ENCODE data around the gene KCNK7.

DNA sequence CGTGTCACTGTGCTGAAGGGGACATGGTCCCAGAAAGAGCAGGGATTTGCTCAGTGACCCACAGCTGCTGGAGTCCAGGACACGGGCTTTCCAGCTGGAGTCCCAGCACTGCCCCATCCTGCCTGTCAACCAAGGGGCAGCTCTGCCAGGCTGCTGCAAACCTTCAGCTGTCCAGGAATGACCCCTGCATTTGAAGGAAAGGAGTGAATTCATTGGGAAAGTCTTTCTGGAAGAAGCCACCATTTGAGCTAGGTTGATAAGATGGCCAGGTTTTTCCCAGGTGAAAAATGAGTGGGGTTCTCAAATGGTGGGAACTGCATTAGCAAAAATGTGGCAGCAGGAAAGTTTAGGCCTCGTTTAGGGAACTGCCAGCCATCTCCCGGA, 9.4 kb downstream of the KCNK7 start:
- TF ChIP-seq, protein P1, sequence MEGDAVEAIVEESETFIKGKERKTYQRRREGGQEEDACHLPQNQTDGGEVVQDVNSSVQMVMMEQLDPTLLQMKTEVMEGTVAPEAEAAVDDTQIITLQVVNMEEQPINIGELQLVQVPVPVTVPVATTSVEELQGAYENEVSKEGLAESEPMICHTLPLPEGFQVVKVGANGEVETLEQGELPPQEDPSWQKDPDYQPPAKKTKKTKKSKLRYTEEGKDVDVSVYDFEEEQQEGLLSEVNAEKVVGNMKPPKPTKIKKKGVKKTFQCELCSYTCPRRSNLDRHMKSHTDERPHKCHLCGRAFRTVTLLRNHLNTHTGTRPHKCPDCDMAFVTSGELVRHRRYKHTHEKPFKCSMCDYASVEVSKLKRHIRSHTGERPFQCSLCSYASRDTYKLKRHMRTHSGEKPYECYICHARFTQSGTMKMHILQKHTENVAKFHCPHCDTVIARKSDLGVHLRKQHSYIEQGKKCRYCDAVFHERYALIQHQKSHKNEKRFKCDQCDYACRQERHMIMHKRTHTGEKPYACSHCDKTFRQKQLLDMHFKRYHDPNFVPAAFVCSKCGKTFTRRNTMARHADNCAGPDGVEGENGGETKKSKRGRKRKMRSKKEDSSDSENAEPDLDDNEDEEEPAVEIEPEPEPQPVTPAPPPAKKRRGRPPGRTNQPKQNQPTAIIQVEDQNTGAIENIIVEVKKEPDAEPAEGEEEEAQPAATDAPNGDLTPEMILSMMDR (IDR thresholded peaks at IDR 0.05) = no peak
- TF ChIP-seq POLR2A (IDR thresholded peaks at IDR 0.05) = no peak

Measured in uterus (tissue), 2 donors.